MCF 10A (cell line): ENCODE results near the gene TNIK. TPM values are rescaled to one million over a fixed set of nuclear protein-coding genes. Genes with fewer than 3 reads are reported as not detected.

ENCODE experiments used
- BruUV-seq: library from RNA; stranded (reverse); fragments of 400-500 nt; replicated peaks from 2 replicates; lab custom pipeline; 2021; lab: Mats Ljungman, UMichigan
- CTCF ChIA-PET: fragments of 300-600 bp; sonication (Branson Sonifier 250); formaldehyde crosslinking; extraction: SDS; loops from one replicate; lab custom pipeline; 2021; ENCODE audit warnings: antibody characterized with exemption, inconsistent platforms; lab: Yijun Ruan, JAX
- POLR2A ChIA-PET: fragments of 300-600, 350-650 bp; sonication (Branson Sonifier 250); formaldehyde crosslinking; extraction: SDS; loops from one replicate; lab custom pipeline; 2020; ENCODE audit warnings: antibody characterized with exemption, inconsistent platforms; lab: Yijun Ruan, JAX
- DNase-seq: peaks from one replicate; pipeline ENCODE4 v3.0.0-alpha.2; 2018; ENCODE audit not compliant: unreplicated experiment
- H3K27ac Mint-ChIP-seq: one replicate; pipeline ENCODE4 v1.8.0; 2022; ENCODE audit warnings: mild to moderate bottlenecking, low read depth, mixed read lengths; ENCODE audit not compliant: unreplicated experiment
- H3K27me3 Mint-ChIP-seq: one replicate; pipeline ENCODE4 v1.8.0; 2022; ENCODE audit warnings: mixed read lengths; ENCODE audit not compliant: insufficient read depth, unreplicated experiment
- H3K36me3 Mint-ChIP-seq: one replicate; pipeline ENCODE4 v1.8.0; 2022; ENCODE audit warnings: mild to moderate bottlenecking, moderate library complexity, mixed read lengths; ENCODE audit not compliant: insufficient read depth, unreplicated experiment
- H3K4me1 Mint-ChIP-seq: one replicate; pipeline ENCODE4 v1.8.0; 2022; ENCODE audit warnings: mixed read lengths; ENCODE audit not compliant: insufficient read depth, unreplicated experiment
- H3K4me3 Mint-ChIP-seq: one replicate; pipeline ENCODE4 v1.8.0; 2022; ENCODE audit warnings: mild to moderate bottlenecking, moderate library complexity, mixed read lengths; ENCODE audit not compliant: unreplicated experiment
- H3K9me3 Mint-ChIP-seq: one replicate; pipeline ENCODE4 v1.8.0; 2022; ENCODE audit warnings: mixed read lengths; ENCODE audit not compliant: unreplicated experiment
- intact Hi-C: fragments of 100-400 bp; cut with micrococcal nuclease; formaldehyde crosslinking; loops from 2 replicates; pipeline ENCODE4 v1.14.1; 2022
- total RNA-seq: library from RNA; stranded (reverse); gene quantifications from 2 replicates; pipeline ENCODE4 v1.2.3, GENCODE V29; 2022
- TF ChIP-seq, protein P1 (sequence below): fragments of 200-600 bp; IDR thresholded peaks from one replicate; pipeline ENCODE4 v1.8.0; 2022; ENCODE audit warnings: antibody characterized with exemption, mild to moderate bottlenecking; ENCODE audit not compliant: unreplicated experiment

TNIK gene
- total RNA-seq, 1 experiment from 2014 or later = 3.4 TPM

DNA sequence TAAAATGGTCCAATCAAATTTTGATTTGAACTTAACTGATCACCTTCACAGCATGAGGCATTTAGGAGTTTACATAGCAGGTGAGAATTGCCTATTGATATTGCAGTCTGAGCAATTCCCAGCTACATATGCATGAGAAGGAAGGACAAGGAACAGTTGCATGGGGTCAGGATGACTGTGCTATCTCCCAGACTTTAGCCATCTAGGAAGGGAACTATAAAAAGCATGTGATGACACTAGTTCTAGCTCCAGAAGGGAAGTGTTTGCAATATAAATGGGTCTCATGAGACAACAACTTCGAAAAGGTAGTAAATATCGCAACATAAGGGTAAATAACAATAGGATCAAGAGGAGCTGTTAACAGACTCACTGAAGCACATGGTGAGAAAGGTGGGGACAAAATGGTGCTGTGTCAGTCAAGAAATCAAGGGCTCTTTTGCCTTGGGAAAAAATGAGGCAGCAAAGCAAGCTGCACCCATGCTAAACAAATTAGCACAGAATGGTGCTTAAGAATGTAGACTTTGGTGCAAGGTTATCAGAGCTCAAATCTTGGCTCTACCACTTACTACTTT, 343.3 kb downstream of the TNIK start:
- POLR2A ChIA-PET = interaction anchor here (0.6 kb wide), 1 partner anchor 34 kb away, joined by 3 read pairs; no protein-coding TSS in a partner anchor
- no peaks in the 10 kb centered on the region for H3K9me3 Mint-ChIP-seq
- intact Hi-C loops = no loop called here
- CTCF ChIA-PET = interaction anchor here (0.6 kb wide), 1 partner anchor 484 kb away, joined by 4 read pairs; no protein-coding TSS in a partner anchor
- peaks cover 5% of the 10 kb centered on the region for H3K4me1 Mint-ChIP-seq
- H3K27me3 Mint-ChIP-seq = no peaks in the 10 kb centered on the region
- TF ChIP-seq, protein P1, sequence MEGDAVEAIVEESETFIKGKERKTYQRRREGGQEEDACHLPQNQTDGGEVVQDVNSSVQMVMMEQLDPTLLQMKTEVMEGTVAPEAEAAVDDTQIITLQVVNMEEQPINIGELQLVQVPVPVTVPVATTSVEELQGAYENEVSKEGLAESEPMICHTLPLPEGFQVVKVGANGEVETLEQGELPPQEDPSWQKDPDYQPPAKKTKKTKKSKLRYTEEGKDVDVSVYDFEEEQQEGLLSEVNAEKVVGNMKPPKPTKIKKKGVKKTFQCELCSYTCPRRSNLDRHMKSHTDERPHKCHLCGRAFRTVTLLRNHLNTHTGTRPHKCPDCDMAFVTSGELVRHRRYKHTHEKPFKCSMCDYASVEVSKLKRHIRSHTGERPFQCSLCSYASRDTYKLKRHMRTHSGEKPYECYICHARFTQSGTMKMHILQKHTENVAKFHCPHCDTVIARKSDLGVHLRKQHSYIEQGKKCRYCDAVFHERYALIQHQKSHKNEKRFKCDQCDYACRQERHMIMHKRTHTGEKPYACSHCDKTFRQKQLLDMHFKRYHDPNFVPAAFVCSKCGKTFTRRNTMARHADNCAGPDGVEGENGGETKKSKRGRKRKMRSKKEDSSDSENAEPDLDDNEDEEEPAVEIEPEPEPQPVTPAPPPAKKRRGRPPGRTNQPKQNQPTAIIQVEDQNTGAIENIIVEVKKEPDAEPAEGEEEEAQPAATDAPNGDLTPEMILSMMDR = no peak
- no peak overlapping the region for H3K4me3 Mint-ChIP-seq
- H3K27ac Mint-ChIP-seq = no peak overlapping the region
- DNase-seq = no peak
- H3K36me3 Mint-ChIP-seq = no peaks in the 10 kb centered on the region
- BruUV-seq = no TSS peak

- intact Hi-C loops = no loop called here
- Mint-ChIP-seq H3K27ac (no peak overlapping the region), H3K36me3 (no peaks in the 10 kb centered on the region), H3K4me1 (peaks cover 5% of the 10 kb centered on the region), H3K4me3 (no peak overlapping the region), H3K27me3 (no peaks in the 10 kb centered on the region), H3K9me3 (no peaks in the 10 kb centered on the region)
- peak; percentile 48 for DNase-seq
- CTCF ChIA-PET = no interaction called here
- TF ChIP-seq, protein P1 = no peak
- BruUV-seq = no TSS peak
- POLR2A ChIA-PET = interaction anchor here (0.6 kb wide), 1 partner anchor 34 kb away, joined by 3 read pairs; no protein-coding TSS in a partner anchor
These were observed 343.8 kb downstream of the TNIK start for GRCh38 chr3:171116365-171116764.

DNA sequence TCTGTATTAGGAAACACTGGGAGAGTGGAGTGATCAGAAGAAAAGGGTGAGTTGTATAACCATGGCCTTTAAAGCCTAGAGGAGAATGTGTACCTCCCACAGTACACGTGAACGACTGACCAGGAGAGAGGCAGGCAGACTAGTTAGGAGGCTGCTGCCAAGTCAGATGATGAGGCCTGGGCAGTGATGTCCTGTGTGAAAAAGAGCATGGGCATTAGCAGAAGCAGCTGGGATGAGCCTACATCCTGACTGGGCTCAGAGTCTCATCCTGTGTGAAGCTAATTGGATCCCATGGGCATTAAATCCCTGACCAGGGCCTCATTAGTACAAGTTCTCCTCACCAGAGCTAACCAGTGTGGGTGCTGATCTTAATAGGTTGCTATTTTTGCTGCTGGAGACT, 344.5 kb downstream of the TNIK start:
- no peaks in the 10 kb centered on the region for H3K36me3 Mint-ChIP-seq
- no peak overlapping the region for H3K4me3 Mint-ChIP-seq
- POLR2A ChIA-PET = interaction anchor here (1.1 kb wide), 1 partner anchor 25 kb away, joined by 3 read pairs; no protein-coding TSS in a partner anchor
- TF ChIP-seq, protein P1 = no peak
- peaks cover 5% of the 10 kb centered on the region for H3K4me1 Mint-ChIP-seq
- intact Hi-C loops = no loop called here
- no peak overlapping the region for H3K27ac Mint-ChIP-seq
- H3K27me3 Mint-ChIP-seq = no peaks in the 10 kb centered on the region
- H3K9me3 Mint-ChIP-seq = no peaks in the 10 kb centered on the region
- DNase-seq = no peak
- BruUV-seq = no TSS peak
- CTCF ChIA-PET = no interaction called here

DNA sequence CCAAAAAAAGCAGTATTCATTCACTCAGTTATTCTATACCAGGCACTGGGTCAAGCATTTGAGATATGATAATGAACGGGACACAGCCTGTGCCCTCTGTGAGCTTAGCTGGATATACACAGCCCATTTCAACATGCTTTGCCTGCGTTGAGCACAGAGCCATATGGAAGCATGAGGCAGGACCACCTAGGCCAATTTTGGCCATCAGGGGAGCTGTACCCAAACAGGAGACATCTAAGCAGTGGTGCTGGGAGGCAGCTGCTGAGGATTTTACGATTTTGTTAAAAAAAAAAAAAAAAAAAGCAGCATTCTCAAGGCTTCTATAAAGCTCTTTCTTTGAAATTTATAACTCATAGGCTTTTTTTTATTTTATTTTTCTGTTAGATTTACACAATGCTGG, 346.5 kb downstream of the TNIK start:
- ChIA-PET CTCF (interaction anchor here (0.7 kb wide), 1 partner anchor 293 kb away, joined by 3 read pairs; no protein-coding TSS in a partner anchor), POLR2A (interaction anchor here (0.6 to 0.8 kb wide), 3 partner anchors 11 to 709 kb away, joined by 3 read pairs; no protein-coding TSS in a partner anchor)
- intact Hi-C loops = no loop called here
- H3K9me3 Mint-ChIP-seq = no peaks in the 10 kb centered on the region
- no peaks in the 10 kb centered on the region for H3K36me3 Mint-ChIP-seq
- H3K4me3 Mint-ChIP-seq = no peak overlapping the region
- DNase-seq = no peak
- no TSS peak for BruUV-seq
- no peaks in the 10 kb centered on the region for H3K27me3 Mint-ChIP-seq
- H3K4me1 Mint-ChIP-seq = peaks cover 6% of the 10 kb centered on the region
- H3K27ac Mint-ChIP-seq = no peak overlapping the region
- TF ChIP-seq, protein P1 = no peak
